Kidney epithelial cell (primary cell): ENCODE data around the gene GPR3. TPM values are rescaled to one million over a fixed set of nuclear protein-coding genes. Genes with fewer than 3 reads are reported as not detected.
A peak's percentile ranks its signal among the peaks of the same experiment; 100 is the strongest.

Source experiments
- DNase-seq: peaks from one replicate; pipeline ENCODE4 v3.0.0-alpha.2; 2010; ENCODE audit warnings: low read depth
- H3K27me3 ChIP-seq: 2 replicates; pipeline ENCODE4 v1.6.0; 2011; ENCODE audit warnings: low read length; ENCODE audit not compliant: control insufficient read depth, insufficient read depth
- H3K36me3 ChIP-seq: 2 replicates; pipeline ENCODE4 v1.5.1; 2011; ENCODE audit warnings: low read length; ENCODE audit not compliant: control insufficient read depth, insufficient read depth
- H3K4me3 ChIP-seq: 2 replicates; pipeline ENCODE4 v1.5.1; 2011; ENCODE audit warnings: low read depth, mild to moderate bottlenecking, control low read depth, low read length
- total RNA-seq: library from RNA; depleted of rRNA; stranded (reverse); fragments of >200 nt; gene quantifications from 2 replicates; pipeline ENCODE4 v1.2.3, GENCODE V29; 2015
- TF ChIP-seq, protein P1 (sequence below): IDR thresholded peaks from 2 replicates; pipeline ENCODE4 v1.5.1; 2011; ENCODE audit warnings: mild to moderate bottlenecking, moderate library complexity, low read length, control low read depth, inconsistent platforms; ENCODE audit not compliant: insufficient read depth, poor library complexity, severe bottlenecking

Gene GPR3
- total RNA-seq, 1 donor from 2014 or later = 1.6 TPM

DNA sequence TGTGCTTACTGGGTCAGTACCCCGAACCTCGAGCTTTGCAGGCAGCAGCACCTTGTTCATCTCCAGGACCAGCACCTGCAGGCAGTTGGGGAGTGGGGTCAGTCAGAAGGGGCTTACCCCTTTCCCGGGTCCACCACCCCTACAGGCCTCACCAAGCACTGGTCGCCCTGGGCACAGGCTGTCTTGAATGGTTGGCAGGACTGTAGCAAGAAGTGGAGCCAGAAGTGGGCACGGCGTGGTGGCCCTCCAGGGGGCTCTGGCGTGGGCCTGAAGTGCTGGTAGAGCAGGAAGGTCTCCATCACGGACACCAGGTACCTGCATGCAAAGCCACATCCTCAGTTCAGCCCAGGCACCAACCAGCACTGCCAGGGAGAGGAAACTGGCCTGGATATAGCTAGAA lies 30.9 kb upstream of the GPR3 start:
- peaks cover 2% of the 10 kb centered on the region for H3K36me3 ChIP-seq
- H3K27me3 ChIP-seq = peaks cover 2% of the 10 kb centered on the region
- TF ChIP-seq, protein P1, sequence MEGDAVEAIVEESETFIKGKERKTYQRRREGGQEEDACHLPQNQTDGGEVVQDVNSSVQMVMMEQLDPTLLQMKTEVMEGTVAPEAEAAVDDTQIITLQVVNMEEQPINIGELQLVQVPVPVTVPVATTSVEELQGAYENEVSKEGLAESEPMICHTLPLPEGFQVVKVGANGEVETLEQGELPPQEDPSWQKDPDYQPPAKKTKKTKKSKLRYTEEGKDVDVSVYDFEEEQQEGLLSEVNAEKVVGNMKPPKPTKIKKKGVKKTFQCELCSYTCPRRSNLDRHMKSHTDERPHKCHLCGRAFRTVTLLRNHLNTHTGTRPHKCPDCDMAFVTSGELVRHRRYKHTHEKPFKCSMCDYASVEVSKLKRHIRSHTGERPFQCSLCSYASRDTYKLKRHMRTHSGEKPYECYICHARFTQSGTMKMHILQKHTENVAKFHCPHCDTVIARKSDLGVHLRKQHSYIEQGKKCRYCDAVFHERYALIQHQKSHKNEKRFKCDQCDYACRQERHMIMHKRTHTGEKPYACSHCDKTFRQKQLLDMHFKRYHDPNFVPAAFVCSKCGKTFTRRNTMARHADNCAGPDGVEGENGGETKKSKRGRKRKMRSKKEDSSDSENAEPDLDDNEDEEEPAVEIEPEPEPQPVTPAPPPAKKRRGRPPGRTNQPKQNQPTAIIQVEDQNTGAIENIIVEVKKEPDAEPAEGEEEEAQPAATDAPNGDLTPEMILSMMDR = no peak
- no peak overlapping the region for H3K4me3 ChIP-seq
- no peak for DNase-seq

GRCh38 chr1:27363766-27364695 lies 28.4 kb upstream of the GPR3 start:
- H3K27me3 ChIP-seq = peaks cover 2% of the 10 kb centered on the region
- no peak overlapping the region for H3K4me3 ChIP-seq
- H3K36me3 ChIP-seq = peaks cover 1% of the 10 kb centered on the region
- DNase-seq = no peak
- TF ChIP-seq, protein P1 = no peak

DNA sequence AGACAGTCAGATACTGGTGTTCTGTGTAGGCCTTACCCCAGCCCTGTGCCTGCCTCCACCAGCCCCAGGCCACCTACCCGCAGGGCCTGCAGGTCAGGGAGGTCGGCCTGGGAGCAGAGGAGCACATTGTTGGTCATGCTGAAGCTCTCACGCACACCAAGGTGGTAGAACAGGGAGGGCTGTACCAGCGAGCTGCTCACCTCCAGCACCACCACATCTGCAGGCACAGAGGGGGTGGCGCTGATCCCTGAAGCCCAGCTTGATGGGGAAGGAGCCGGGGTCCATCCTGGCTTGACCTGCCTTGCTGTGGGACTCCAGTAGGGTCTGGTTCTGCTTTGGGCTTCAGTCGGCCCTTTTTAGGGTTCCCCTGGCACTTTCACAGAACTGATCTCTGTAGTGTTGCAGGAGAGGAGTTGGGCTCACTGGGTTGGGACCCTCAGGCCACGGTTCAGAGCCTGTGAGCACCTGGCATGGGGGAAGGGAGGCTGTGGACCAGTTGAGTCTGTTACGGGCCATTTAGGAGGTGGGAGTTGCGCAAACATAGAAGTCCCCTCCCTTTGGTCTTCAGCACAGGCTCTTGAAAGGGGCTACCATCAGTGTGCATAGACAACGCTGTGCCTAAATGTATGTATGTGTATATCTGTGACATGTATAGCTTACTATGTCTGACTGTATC lies 27.6 kb upstream of the GPR3 start:
- TF ChIP-seq, protein P1 = no peak
- Histone ChIP-seq H3K27me3 (no peaks in the 10 kb centered on the region), H3K36me3 (peaks cover 1% of the 10 kb centered on the region), H3K4me3 (peak overlapping the region; percentile 23)
- no peak for DNase-seq

- peaks cover 1% of the 10 kb centered on the region for H3K36me3 ChIP-seq
- TF ChIP-seq, protein P1 = no peak
- no peaks in the 10 kb centered on the region for H3K27me3 ChIP-seq
- peak overlapping the region; percentile 75 for H3K4me3 ChIP-seq
- no peak for DNase-seq
Measured at GRCh38 chr1:27365372-27366112, 26.9 kb upstream of the GPR3 start.

GRCh38 chr1:27366113-27366410 lies 26.4 kb upstream of the GPR3 start:
- Histone ChIP-seq H3K4me3 (peak overlapping the region; percentile 75), H3K36me3 (peaks cover 1% of the 10 kb centered on the region), H3K27me3 (no peaks in the 10 kb centered on the region)
- no peak for DNase-seq
- TF ChIP-seq, protein P1 = no peak
